Renal cortex interstitium (tissue), 11 donors: ENCODE results near the gene C11orf65. TPM values are rescaled to one million over a fixed set of nuclear protein-coding genes. Genes with fewer than 3 reads are reported as not detected.
"Not testable (repeated sequence)": the region's sequence is repeated elsewhere in the genome, so short reads cannot be mapped to it uniquely, and the experiment has no call there.

Experiments used
- DNase-seq, 11 donors: peaks; one replicate each; pipeline ENCODE4 v3.0.0-alpha.2; 2013; ENCODE audit warnings: low read depth in 9 of 11, low spot score in 4 of 11; ENCODE audit errors: extremely low read depth in 1 of 11
- polyA plus RNA-seq, 3 donors: library from polyadenylated mRNA; unstranded; fragments of 120-200 nt; gene quantifications; one replicate each; pipeline ENCODE4 v1.2.1, GENCODE V29; 2013; ENCODE audit not compliant: insufficient read length in 3 of 3

Gene C11orf65
- polyA plus RNA-seq, 3 donors, result 2.1 to 3.5 (median 2.7) TPM

DNA sequence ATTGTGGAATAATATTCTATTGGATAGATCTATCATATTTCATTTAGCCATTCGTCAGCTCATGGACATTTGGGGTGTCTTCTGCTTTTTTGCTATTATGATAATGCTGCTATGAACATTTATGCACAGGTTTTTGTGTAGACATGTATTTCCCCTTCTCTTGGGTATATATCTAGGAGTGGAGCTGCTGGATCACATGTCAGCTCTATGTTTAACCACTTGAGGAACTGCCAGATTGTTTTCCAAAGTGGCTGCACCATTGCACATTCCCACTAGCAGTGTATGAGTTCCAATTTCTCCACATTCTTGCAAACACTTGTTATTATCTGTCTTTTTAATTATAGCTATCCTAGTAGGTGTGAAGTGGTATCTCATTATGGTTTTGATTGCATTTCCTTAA is 75.0 kb downstream of the C11orf65 start:
- DNase-seq, result no peak

DNA sequence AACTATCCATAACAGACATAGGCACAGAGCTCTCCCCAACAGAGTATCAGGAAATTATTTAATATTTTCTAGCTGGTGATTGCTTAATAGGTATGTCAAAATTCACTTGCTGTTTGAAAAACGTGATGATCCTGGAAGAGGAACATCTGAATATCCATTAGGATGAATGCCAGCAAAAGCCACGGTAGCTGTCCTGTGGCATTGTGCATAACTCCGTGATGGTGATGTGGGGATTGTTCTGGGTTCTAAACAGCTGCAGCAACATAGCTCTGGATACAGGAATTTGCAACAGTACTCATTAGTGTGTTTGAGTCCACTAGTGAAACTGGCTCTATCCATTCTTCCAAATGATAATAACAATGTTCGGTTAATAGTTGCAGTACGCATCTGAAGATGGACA is 78.8 kb downstream of the C11orf65 start:
- no peak for DNase-seq

DNA sequence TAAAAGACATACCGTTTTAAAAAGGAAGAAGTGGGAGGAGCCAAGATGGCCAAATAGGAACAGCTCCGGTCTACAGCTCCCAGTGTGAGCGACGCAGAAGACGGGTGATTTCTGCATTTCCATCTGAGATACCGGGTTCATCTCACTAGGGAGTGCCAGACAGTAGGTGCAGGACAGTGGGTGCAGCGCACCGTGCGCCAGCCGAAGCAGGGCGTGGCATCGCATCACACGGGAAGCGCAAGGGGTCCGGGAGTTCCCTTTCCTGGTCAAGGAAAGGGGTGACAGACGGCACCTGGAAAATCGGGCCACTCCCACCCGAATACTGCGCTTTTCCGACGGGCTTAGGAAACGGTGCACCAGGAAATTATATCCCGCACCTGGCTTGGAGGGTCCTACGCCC is 93.8 kb downstream of the C11orf65 start:
- DNase-seq, result not testable (repeated sequence)

DNA sequence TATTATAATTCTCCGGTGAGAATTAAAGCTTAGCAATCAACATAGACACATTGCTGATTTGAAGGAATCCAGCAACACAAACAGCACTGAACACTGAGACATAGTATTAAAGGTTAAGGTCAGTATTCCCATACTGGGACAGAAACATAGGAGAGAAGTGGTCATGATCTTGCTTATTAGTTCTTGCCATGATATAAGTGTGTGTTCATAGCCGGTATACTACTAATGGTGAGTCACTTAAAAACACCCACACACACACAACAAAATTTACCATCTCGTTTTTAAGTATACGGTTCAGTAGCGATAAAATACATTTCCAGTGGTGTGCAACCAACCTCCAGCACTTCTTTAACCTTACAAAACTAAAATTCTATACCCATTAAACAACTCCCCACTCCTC is 96.3 kb downstream of the C11orf65 start:
- no peak for DNase-seq

DNA sequence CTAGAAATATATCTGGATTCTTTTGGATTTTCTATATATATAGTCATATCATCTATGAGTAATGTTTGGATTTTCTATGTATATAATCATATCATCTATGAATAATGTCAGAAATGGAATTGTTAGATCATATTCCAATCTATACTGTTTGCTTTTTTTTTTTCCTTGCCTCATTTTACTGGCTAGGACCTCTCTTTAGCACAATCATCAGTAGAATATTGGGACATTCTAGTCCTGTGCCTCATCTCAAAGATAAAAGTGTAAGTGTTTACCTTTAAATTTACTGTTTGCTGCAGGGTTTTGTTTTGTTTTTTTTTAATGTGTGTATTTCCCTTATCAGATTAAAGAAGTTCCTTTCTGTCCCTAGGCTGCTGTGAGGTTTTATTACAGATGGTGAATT is 97.0 kb downstream of the C11orf65 start:
- DNase-seq, result no peak

DNA sequence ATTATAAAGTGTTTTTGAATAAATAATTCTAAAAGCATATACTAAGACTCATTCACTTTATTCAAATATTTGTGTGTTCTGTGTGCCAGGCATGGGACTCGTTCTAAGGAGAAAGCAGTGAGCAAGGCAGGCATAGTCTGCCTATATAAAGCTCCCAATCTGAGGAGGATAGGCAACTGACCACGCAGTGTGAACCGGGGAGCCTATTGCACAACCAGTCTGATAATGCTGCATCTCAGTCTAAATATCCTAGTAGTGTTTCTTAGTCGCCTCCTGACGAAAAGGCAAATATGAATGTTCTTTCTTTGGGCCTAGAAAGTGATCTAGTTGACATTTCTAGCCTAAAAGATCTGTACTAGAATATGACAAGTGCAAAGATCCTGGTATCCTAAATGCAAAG is 98.3 kb downstream of the C11orf65 start:
- no peak for DNase-seq

DNA sequence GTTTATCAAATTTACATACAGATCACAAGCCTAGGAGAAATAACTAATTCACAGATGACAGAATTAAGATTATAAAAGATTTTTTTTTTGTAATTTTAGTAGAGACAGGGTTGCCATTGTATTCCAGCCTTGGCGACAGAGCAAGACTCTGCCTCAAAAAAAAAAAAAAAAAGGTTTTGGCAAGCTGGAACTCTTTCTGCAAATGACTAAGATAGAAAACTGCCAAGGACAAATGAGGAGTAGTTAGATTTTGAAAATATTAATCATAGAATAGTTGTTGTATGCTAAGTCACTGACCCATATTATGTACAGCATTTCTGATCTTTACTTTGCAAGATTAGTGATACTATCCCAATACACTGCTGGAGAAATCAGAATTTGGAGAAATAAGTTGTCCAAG is 99.2 kb downstream of the C11orf65 start:
- DNase-seq, result no peak

DNA sequence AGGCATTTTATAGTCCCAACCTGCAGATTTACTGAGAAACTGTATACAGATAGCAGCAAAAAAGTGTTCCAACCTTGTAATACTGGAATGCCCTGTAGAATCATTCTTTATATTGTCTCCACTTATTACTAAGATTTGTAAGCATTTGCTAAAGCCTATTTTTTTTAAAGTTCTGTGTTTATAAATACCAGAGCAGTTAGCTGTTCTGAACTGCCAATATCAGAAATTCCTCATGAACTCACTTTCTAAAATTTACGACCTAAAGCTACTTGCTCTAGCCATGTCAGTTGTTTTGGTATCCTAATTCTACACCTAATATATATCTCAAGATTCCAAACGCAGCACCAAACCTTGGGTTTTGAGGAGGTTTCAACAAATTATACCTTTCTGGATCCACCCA is 103.2 kb downstream of the C11orf65 start:
- DNase-seq, result no peak

DNA sequence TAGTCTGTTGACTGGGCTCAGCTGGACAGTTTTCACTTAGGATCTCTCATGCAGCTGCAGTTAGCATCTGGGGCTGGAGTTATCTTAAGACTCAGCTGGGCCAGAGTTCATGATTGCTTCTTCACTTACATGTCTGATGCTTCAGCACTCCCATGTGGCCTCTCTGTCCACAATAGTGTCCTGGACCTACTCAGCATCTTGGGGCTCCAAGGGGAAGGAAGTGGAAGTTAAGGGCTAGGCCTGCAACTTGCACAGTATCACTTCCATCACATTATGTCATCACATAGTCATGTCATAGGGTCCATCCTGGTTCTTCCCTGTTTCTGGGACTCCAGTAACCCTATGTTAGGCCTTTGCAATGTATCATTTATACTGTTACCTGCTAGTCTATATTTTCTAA is 115.9 kb downstream of the C11orf65 start:
- no peak for DNase-seq

DNA sequence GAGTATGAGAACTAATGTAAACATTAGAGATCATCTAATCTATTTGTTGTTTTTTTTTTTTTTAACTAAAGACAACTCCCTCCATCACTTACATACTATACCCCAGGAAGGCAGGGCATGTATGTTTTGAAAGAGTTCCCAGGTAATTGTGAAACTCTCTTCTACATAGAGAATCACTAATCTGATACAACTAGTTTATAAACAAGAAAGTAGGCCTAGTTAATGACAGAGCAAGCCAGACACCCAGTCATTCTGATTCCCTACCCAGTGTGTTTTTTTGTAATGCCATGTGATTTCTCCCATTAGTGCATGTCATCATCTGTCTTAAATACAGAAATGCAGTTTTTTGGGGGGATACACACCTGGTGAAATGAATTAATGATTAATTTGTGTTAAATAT is 120.9 kb downstream of the C11orf65 start:
- no peak for DNase-seq

DNA sequence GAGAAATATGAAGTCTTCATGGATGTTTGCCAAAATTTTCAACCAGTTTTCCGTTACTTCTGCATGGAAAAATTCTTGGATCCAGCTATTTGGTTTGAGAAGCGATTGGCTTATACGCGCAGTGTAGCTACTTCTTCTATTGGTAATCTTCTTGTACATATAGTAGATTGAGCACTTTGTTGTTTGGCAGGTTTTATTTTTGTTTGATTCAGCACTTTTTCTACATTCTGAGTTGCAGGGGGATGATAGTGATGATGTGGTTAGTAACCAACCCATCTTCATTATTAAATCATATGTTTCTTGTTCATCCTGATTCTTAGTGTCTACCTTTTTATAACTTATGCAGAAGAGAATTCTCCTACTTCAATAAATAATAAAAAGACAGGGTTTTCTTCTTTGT is 121.6 kb downstream of the C11orf65 start:
- DNase-seq, result no peak

DNA sequence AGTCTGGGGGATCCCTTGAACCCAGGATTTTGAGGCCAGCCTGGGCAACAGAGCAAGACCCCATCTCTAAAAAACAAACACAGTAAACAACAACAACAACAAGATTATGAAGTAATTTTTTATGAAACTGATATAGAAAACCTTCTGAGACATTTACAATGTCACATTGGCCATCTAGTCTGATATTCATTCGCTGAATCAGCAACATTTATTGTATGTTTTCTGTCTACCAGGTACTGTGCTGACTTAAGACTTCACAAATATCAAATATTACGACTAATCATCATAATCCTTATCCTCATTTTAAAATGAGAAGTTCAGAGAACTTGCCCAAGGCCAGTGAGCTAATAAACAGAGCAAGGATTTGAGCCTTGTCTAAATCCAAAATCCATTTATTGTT is 123.6 kb downstream of the C11orf65 start:
- DNase-seq, result no peak

DNA sequence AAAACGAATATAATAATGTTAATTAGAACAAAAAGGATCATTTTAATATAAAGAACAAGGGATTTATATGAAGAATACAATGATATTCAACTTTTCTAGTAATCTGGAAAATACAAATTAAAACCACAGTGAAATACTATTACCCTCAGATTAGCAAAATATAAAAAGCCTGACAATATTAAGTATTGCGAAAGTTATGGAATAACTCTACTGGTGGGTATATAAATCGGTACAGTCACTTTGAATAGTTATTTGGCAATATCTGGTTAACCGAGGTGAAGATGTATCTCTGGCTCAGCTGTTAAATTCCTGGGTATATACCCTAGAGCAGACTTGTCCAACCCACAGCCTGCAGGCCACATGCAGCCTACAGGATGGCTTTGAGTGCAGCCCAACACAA is 125.7 kb downstream of the C11orf65 start:
- no peak for DNase-seq

DNA sequence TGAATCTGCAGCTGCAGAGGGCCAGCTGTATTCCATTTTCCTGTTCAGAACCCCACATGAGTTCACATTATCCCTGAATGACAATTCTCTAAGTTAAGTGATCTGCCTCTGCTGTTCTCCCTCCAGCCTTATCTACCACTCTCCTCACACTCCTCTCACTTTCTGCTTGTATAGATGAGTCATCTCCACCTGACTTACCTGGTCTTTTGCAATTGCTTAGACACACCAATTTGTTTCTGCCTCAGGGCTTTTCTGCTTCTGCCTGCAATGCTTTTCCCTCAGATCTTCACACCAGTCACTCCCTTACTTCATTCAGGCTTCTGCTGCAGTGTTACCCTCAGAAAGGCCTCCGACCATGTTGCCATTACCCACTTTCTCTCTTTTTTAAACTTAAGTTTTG is 126.4 kb downstream of the C11orf65 start:
- DNase-seq, result no peak

DNA sequence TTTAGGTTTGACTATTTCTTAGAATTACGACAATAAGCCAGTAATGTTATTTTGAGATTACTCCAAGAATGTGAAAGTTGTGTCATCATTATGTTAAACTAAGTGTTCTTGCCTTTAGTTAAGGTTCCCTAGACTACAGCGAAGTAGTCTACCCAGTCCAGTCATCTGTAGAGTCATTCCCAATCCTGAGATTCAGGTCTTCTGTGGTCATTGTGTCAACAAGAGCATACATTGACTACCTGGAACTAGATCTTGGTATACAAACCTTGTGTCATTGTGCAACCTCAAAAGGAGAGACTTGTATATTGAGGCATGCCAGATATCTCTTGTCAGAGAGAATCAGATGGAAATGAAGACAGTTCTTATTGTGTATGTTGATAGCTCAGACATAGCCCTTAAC is 128.6 kb downstream of the C11orf65 start:
- no peak for DNase-seq

DNA sequence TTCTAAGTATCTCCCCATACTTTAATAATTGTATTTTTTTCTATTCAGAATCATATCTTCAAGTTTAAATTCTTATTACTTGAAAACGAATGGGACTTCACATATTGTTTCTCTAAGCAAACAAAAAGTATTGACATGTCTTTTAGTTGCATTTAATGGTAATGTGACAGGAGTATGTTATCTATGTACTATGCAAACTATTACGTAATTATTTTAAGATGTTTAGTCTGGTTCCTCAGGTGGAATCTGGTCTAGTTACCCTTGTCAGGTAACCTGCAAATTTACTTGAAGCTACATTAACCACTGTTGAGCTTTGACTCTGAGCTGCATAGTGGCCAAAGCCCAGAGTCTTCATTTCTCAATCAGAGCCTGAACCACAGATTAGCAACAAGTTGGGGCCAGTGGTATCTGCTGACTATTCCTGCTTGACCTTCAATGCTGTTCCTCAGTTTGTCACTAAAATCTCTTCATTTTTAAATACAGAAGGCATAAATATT is 133.9 kb downstream of the C11orf65 start:
- no peak for DNase-seq

Other genes starting within 250 kb of the C11orf65 start
- gene NPAT, start 244.9 kb downstream of the C11orf65 start, polyA plus RNA-seq, result 10 to 100 TPM; 15.2 to 19.1 (median 18.6) TPM
- 10 to 100 TPM; 58.8 to 94.9 (median 82.1) TPM for gene ATM, start 244.5 kb downstream of the C11orf65 start, polyA plus RNA-seq
- gene POGLUT3, start 30.9 kb upstream of the C11orf65 start, polyA plus RNA-seq, result 10 to 100 TPM; 34.8 to 45.5 (median 42.1) TPM
- 1 to 10 TPM; 3.0 to 4.9 (median 3.8) TPM for gene EXPH5, start 126.2 kb upstream of the C11orf65 start, polyA plus RNA-seq
- gene DDX10, start 197.5 kb upstream of the C11orf65 start, polyA plus RNA-seq, result 100 to 1,000 TPM in 1 of 3 donors, 10 to 100 TPM in 2; 73.2 to 102 (median 85.4) TPM